ENCODE results near the gene MED13L.

- TF ChIP-seq POLR2A (IDR thresholded peaks at IDR 0.05) = no peak
- TF ChIP-seq, protein P1, sequence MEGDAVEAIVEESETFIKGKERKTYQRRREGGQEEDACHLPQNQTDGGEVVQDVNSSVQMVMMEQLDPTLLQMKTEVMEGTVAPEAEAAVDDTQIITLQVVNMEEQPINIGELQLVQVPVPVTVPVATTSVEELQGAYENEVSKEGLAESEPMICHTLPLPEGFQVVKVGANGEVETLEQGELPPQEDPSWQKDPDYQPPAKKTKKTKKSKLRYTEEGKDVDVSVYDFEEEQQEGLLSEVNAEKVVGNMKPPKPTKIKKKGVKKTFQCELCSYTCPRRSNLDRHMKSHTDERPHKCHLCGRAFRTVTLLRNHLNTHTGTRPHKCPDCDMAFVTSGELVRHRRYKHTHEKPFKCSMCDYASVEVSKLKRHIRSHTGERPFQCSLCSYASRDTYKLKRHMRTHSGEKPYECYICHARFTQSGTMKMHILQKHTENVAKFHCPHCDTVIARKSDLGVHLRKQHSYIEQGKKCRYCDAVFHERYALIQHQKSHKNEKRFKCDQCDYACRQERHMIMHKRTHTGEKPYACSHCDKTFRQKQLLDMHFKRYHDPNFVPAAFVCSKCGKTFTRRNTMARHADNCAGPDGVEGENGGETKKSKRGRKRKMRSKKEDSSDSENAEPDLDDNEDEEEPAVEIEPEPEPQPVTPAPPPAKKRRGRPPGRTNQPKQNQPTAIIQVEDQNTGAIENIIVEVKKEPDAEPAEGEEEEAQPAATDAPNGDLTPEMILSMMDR (IDR thresholded peaks at IDR 0.05) = no peak
- no peak for TF ChIP-seq POLR2AphosphoS5 (IDR thresholded peaks at IDR 0.05)
These were observed 223.2 kb downstream of the MED13L start for GRCh38 chr12:116054280-116054679.
